Fibroblast of the aortic adventitia (primary cell): Measurements from ENCODE around the gene ZFAND3. TPM values are rescaled to one million over a fixed set of nuclear protein-coding genes. Genes with fewer than 3 reads are reported as not detected.

Experiments
- DNase-seq: peaks from one replicate; pipeline ENCODE4 v3.0.0-alpha.2; 2010; ENCODE audit warnings: low read depth
- H3K4me3 ChIP-seq: 2 replicates; pipeline ENCODE4 v1.5.1; 2011; ENCODE audit warnings: low read depth, mild to moderate bottlenecking, control low read depth, low read length, moderate library complexity
- CTCF ChIP-seq: IDR thresholded peaks from 2 replicates; pipeline ENCODE4 v1.5.1; 2011; ENCODE audit warnings: mild to moderate bottlenecking, low read length, control low read depth, inconsistent platforms; ENCODE audit not compliant: insufficient read depth
- total RNA-seq: library from RNA; depleted of rRNA; stranded (reverse); fragments of >200 nt; gene quantifications from 2 replicates; pipeline ENCODE4 v1.2.3, GENCODE V29; 2012; ENCODE audit warnings: low replicate concordance

The ZFAND3 gene
- total RNA-seq, 1 donor: 31.3 TPM

DNA sequence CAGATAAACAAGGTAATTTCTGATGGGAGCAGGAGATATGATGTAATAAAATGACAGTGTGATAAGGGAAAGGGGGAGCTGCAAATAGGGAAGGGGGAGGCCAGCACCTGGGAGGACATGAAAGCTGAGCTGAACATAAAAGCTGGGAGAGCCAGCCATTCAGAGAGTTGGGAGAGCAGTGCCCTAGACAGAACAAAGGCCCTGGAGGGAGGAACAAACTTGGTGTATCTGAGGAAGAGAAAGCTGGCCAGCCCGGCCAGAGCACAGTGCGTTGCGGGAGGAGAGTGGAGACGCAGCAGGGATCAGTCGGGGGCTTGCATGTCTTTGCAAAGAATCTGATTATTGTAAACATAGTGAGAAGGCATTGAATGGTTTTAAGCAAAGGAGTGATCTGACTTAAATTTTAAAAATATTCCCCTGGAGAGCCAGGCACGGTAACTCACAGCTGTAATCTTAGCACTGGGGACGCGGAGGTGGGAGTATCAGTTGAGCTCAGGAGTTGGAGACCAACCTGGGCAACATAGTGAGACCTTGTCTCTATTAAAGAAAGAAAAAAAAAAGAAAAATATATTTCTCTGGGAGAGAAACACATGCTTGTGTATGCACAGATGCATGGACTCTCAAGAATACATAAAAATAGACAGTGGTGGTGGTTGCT lies 318.2 kb downstream of the ZFAND3 start:
- TF ChIP-seq CTCF: no peak
- no peak for DNase-seq
- no peak overlapping the region for H3K4me3 ChIP-seq

DNA sequence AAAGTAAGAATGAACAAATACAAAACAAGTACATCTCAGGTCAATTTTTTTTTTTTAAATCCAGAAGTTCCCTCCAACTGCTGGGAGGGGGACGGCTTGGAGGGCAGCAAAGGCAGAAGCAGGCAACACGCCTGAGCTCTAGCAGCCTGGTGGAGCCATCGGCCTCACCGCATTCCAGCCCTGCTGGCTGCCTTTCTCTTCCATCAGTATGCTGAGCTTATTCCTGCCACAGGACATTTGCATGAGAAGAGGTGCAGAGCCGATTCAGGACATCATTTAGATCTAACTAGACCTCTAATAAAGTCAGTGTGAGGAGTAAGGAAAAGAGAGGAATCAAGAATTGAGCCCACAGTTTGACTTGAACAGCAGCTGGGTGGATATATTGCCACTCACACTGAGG lies 318.8 kb downstream of the ZFAND3 start:
- H3K4me3 ChIP-seq: no peak overlapping the region
- DNase-seq: no peak
- TF ChIP-seq CTCF: no peak

GRCh38 chr6:38141085-38141484 lies 321.6 kb downstream of the ZFAND3 start:
- no peak for DNase-seq
- no peak overlapping the region for H3K4me3 ChIP-seq
- TF ChIP-seq CTCF: no peak

DNA sequence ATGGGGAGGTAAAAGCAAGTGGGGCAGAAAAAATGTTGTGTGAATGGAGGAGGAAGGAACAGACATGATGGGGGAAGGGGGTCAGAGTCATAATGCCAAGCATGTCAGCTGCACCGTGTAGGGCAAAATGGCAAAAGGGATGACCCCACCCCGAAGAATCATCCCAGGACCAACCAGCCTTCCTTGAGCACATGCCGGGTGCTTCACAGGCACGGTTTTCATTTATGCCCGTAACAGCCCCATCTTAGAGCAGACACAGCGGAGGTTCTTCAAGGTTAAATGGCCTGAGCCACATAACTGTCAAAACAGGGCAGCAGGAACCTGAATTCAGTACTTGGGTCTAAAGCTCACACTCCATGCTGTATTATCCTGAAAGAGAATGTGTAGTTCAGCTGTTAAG lies 322.2 kb downstream of the ZFAND3 start:
- no peak overlapping the region for H3K4me3 ChIP-seq
- DNase-seq: no peak
- TF ChIP-seq CTCF: no peak

DNA sequence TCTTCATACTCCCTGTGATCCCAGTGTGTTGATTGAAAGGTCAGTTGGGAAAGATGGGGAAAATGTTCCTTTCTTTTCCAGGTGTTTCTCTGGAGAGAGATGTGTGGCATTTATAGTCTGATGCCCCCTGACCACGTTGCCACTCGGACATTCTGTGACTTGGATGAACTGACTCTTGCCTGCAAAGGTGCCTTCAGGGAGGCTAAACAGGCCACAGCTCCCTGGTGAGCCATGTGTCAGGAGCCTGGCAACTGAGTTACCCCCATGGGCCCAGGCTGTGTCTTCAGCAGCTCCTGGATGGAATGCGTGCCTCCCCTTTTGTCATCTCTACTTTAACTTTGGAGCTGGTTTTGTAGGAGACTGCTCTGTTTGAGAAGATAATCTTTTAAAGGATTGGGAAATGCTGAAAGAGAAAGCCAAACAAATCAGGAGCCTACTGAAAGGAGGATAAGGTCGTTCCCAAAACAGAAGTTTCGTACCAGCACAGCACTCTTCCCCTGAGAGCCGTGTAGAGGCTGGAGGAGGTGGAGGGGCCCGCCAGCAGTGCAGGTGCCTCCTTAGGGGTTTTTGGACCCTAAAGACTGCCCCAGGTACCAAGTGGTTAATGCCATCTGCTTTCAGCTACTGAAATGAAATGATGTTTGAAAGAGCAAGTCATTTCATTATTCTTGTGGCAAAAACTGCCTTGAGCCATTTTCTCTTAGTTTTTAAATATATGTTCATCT lies 322.8 kb downstream of the ZFAND3 start:
- no peak for TF ChIP-seq CTCF
- DNase-seq: no peak

DNA sequence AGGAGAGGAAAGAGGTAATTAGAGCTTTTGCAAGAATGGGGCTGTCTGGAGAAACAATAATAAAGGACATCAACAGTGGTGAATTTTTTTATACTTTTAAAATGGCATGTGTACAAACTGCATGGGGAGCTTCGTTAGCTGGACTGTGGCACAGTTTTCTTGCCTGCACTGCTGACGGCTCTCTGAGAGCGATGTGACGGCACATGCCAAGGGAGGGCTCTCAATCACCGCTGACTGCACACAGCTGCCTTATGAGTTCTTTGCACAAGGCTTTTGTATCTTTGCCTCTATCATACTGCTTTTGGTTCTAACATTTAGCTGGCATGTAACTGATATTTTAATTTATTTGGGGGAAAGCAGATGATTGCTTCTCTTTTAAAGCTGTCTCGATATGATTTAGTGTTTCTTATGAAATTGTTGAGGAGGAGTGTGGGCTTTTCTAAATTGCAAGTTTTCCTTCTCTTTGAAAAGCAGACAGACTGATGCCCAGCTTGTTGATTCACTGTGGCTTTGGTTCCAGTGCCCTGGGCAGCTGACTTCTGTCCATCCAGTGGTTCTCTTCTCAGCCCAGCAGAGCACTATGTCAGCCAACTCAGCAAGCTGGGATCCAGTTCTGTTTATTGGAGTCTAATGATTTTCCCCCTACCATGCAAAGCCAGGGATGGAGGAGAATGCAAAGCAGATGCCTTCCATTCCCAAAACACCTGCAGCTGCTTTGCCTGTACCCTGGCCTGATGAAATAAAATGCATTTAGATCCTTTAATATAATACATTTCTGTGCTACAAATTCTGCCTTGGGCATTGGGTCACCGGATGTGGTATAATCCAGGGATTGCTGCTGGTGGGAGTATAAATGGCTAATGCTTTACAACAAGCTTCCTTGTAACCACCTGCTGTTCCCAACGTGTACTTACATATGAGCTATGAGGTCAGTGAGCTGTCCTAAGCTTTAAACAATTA lies 323.9 kb downstream of the ZFAND3 start:
- no peak for DNase-seq
- no peak overlapping the region for H3K4me3 ChIP-seq
- TF ChIP-seq CTCF: no peak

More for the DNA sequence above, 322.8 kb downstream of the ZFAND3 start:
- H3K4me3 ChIP-seq: no peak overlapping the region
